Fibroblast of lung (primary cell): ENCODE data around the gene ACSL3.

ENCODE experiments used
- EZH2 ChIP-seq: IDR thresholded peaks from 2 replicates; pipeline ENCODE4 v1.5.1; 2012; ENCODE audit warnings: low read length, control low read depth, mild to moderate bottlenecking; ENCODE audit errors: missing control alignments
- TF ChIP-seq, protein P1 (sequence below), 2 donors: IDR thresholded peaks in 1 of 2; conservative IDR thresholded peaks in 1 of 2; 1 replicate in 1 of 2; 2 replicates in 1 of 2; pipeline ENCODE4 v1.5.1; 2011 to 2012; ENCODE audit warnings: low read length in 2 of 2, control low read depth in 1 of 2, inconsistent platforms in 1 of 2, low read depth in 1 of 2, mild to moderate bottlenecking in 1 of 2

DNA sequence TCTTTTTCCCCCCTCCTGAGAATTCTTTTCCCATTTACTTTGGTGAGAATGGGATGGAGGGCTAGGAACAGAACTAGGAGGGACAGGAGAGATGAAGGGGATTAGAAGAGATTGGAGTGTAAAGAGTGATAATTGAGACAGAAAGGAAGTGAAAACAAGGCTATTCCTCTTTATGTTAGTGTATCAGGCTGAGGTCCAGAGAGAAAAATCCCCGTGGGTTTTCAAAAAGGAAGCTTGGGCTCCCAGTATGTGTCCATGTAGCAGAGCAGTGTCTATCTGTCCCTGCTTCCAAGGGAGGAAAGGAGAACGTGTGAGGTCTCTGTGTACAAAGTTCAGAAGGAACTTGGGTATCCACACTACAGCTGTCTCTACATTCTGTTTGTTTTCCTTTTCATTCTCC lies 131.3 kb downstream of the ACSL3 start:
- TF ChIP-seq, protein P1, sequence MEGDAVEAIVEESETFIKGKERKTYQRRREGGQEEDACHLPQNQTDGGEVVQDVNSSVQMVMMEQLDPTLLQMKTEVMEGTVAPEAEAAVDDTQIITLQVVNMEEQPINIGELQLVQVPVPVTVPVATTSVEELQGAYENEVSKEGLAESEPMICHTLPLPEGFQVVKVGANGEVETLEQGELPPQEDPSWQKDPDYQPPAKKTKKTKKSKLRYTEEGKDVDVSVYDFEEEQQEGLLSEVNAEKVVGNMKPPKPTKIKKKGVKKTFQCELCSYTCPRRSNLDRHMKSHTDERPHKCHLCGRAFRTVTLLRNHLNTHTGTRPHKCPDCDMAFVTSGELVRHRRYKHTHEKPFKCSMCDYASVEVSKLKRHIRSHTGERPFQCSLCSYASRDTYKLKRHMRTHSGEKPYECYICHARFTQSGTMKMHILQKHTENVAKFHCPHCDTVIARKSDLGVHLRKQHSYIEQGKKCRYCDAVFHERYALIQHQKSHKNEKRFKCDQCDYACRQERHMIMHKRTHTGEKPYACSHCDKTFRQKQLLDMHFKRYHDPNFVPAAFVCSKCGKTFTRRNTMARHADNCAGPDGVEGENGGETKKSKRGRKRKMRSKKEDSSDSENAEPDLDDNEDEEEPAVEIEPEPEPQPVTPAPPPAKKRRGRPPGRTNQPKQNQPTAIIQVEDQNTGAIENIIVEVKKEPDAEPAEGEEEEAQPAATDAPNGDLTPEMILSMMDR (conservative IDR thresholded peaks at IDR 0.05 in 1 of 2, IDR thresholded peaks at IDR 0.05 in 1 of 2; ENCODE audit: low read depth in 1 of 2, low read length in 2 of 2): no peak
- TF ChIP-seq EZH2: no peak
